Measurements from ENCODE around the gene GOLPH3L.

The GOLPH3L gene

GRCh38 chr1:150708595-150708994, 11.6 kb upstream of the GOLPH3L start:
- TF ChIP-seq CTCF (IDR thresholded peaks at IDR 0.05; ENCODE audit: borderline replicate concordance, control extremely low read depth, extremely low read depth, insufficient read depth, missing control alignments), result no peak
- in situ Hi-C loops (cut with MboI; ENCODE audit: low sequenced_read_pairs, unreplicated experiment), result no loop called here
- DNase-seq (ENCODE audit: low spot score), result peak; percentile 49

- TF ChIP-seq CTCF (IDR thresholded peaks at IDR 0.05; ENCODE audit: borderline replicate concordance, control extremely low read depth, extremely low read depth, insufficient read depth, missing control alignments), result peak; percentile 1
- in situ Hi-C loops (cut with MboI; ENCODE audit: low sequenced_read_pairs, unreplicated experiment), result no loop called here
- DNase-seq (ENCODE audit: low spot score), result no peak
Measured at GRCh38 chr1:150706091-150706490, 9.1 kb upstream of the GOLPH3L start.

GRCh38 chr1:150703427-150703826, 6.5 kb upstream of the GOLPH3L start:
- in situ Hi-C loops (cut with MboI; ENCODE audit: low sequenced_read_pairs, unreplicated experiment), result no loop called here
- no peak for TF ChIP-seq CTCF (IDR thresholded peaks at IDR 0.05; ENCODE audit: borderline replicate concordance, control extremely low read depth, extremely low read depth, insufficient read depth, missing control alignments)

GRCh38 chr1:150696590-150696989, 364 bp downstream of the GOLPH3L start:
- TF ChIP-seq CTCF (IDR thresholded peaks at IDR 0.05; ENCODE audit: borderline replicate concordance, control extremely low read depth, extremely low read depth, insufficient read depth, missing control alignments), result no peak
- in situ Hi-C loops (cut with MboI; ENCODE audit: low sequenced_read_pairs, unreplicated experiment), result no loop called here
- no peak for DNase-seq (ENCODE audit: low spot score)

More at GRCh38 chr1:150703427-150703826, 6.5 kb upstream of the GOLPH3L start:
- no peak for DNase-seq (ENCODE audit: low spot score)

- no peak for TF ChIP-seq CTCF (IDR thresholded peaks at IDR 0.05; ENCODE audit: borderline replicate concordance, control extremely low read depth, extremely low read depth, insufficient read depth, missing control alignments)
- in situ Hi-C loops (cut with MboI; ENCODE audit: low sequenced_read_pairs, unreplicated experiment), result no loop called here
Measured at GRCh38 chr1:150696162-150696561, 792 bp downstream of the GOLPH3L start.

GRCh38 chr1:150695561-150695960, 1.4 kb downstream of the GOLPH3L start:
- no peak for TF ChIP-seq CTCF (IDR thresholded peaks at IDR 0.05; ENCODE audit: borderline replicate concordance, control extremely low read depth, extremely low read depth, insufficient read depth, missing control alignments)
- no peak for DNase-seq (ENCODE audit: low spot score)
- in situ Hi-C loops (cut with MboI; ENCODE audit: low sequenced_read_pairs, unreplicated experiment), result no loop called here

More at GRCh38 chr1:150696162-150696561, 792 bp downstream of the GOLPH3L start:
- no peak for DNase-seq (ENCODE audit: low spot score)

GRCh38 chr1:150692720-150693119, 4.2 kb downstream of the GOLPH3L start:
- no peak for TF ChIP-seq CTCF (IDR thresholded peaks at IDR 0.05; ENCODE audit: borderline replicate concordance, control extremely low read depth, extremely low read depth, insufficient read depth, missing control alignments)
- DNase-seq (ENCODE audit: low spot score), result no peak
- in situ Hi-C loops (cut with MboI; ENCODE audit: low sequenced_read_pairs, unreplicated experiment), result no loop called here

Measured in GM13976 (cell line).